Choroid plexus epithelial cell (primary cell): ENCODE results near the gene TIMM29.
A peak's percentile ranks its signal among the peaks of the same experiment; 100 is the strongest.

Experiments used
- DNase-seq: peaks from one replicate; pipeline ENCODE4 v3.0.0-alpha.2; 2010; ENCODE audit warnings: low read depth
- H3K4me3 ChIP-seq: 2 replicates; pipeline ENCODE4 v1.5.1; 2011; ENCODE audit warnings: low read depth, mild to moderate bottlenecking, control low read depth, low read length, moderate library complexity
- TF ChIP-seq, protein P1 (sequence below): conservative IDR thresholded peaks from 2 replicates; pipeline ENCODE4 v1.5.1; 2011; ENCODE audit warnings: low read depth, mild to moderate bottlenecking, control low read depth, inconsistent platforms, low read length, moderate library complexity

The TIMM29 gene

DNA sequence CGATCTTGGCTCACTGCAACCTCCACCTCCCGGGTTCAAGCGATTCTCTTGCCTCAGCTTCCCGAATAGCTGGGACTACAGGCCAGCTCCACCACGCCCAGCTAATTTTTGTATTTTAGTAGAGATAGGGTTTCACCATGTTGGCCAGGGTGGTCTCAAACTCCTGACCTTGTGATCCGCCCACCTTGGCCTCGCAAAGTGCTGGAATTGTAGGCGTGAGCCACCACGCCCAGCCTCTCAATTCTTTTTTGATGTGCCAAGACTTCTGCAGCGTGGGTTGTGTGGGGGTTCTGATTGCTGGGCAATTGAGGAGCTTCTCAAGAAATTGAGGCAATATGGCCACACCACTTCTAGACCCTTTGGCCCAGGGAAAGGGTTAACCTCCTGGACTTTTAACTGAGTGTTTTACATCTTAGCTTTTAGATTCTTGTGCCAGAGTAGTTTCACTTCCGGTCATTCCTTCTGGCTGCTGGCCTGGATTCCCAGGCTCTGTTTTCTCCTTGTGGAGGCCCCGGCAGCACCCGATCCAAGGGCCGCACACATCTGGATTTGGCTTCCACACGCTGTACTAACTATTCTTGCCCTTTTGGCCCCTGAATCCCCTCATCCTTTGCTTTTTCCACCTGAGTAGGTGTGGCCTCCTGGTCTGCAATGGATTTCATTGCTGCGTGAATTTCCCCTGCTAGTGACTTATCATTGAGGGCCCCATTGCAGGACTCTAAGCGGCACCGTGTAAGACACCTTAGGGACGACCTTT, 46.9 kb downstream of the TIMM29 start:
- DNase-seq = peak; percentile 66
- TF ChIP-seq, protein P1, sequence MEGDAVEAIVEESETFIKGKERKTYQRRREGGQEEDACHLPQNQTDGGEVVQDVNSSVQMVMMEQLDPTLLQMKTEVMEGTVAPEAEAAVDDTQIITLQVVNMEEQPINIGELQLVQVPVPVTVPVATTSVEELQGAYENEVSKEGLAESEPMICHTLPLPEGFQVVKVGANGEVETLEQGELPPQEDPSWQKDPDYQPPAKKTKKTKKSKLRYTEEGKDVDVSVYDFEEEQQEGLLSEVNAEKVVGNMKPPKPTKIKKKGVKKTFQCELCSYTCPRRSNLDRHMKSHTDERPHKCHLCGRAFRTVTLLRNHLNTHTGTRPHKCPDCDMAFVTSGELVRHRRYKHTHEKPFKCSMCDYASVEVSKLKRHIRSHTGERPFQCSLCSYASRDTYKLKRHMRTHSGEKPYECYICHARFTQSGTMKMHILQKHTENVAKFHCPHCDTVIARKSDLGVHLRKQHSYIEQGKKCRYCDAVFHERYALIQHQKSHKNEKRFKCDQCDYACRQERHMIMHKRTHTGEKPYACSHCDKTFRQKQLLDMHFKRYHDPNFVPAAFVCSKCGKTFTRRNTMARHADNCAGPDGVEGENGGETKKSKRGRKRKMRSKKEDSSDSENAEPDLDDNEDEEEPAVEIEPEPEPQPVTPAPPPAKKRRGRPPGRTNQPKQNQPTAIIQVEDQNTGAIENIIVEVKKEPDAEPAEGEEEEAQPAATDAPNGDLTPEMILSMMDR = no peak
- H3K4me3 ChIP-seq = no peak overlapping the region

DNA sequence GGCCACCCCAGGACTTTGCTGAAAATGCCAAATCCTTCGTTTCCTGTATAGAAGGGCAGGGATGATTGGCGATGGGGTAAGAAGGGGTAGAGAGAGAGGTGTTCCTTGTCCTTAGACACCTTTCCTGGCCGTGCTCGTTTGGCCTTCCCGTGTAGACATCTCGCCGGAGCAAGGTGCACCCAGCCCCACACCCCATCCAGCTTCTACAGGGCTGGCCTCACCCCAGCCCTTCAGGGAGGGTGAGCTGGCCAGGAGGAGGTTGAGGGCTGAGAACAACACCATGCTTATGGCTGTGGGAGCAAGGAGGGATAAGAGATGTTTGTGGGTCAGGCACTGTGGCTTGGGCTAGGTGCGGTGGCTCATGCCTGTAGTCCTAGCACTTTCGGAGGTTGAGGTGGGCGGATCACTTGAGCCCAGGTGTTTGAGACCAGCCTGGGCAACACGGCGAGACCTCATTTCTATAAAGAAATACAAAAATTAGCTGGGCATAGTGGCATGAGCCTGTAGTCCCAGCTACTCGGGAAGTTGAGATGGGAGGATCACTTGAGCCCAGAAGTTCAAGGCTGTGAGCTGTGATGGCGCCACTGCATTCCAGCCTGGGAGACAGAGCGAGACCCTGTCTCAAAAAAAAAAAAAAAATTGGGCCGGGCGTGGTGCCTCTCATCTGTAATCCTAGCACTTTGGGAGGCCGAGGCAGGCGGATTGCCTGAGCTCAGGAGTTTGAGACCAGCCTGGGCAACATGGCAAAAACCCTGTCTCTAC, 47.7 kb downstream of the TIMM29 start:
- TF ChIP-seq, protein P1 = no peak
- H3K4me3 ChIP-seq = no peak overlapping the region
- no peak for DNase-seq

DNA sequence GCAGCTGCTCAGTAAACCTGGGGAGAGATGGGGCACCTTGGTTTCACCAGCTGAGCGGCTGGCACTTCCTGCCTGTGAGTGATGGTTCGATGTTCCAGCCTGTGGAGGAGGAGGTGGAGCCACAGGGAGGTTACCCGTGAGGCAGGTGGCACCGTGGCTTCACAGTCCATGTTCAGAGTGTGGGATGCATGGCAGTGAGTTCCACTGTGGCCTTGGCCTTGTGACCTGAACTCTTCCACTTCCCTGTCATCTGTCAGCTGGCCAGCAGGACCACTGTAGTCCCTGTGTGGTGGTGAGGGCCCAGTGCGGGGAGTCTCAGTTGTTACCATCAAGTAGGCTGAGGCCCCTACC, 49.1 kb downstream of the TIMM29 start:
- H3K4me3 ChIP-seq = no peak overlapping the region
- TF ChIP-seq, protein P1 = no peak
- DNase-seq = no peak
